WTC11 (cell line): ENCODE results near the gene MIER3. TPM values are rescaled to one million over a fixed set of nuclear protein-coding genes. Genes with fewer than 3 reads are reported as not detected.

Source experiments
- ATAC-seq: fragments of 200-7000 bp; cut with Tn5 transposase; 2 replicates; pipeline ENCODE4 v1.10.0; 2021; ENCODE audit warnings: mild to moderate bottlenecking, moderate library complexity
- CTCF ChIA-PET: fragments of 300-600 bp; sonication (Branson Sonifier 250); formaldehyde crosslinking; loops from one replicate; lab custom pipeline; 2021; ENCODE audit warnings: antibody characterized with exemption; lab: Charles Lee
- POLR2A ChIA-PET: fragments of 350-600 bp; sonication (Branson Sonifier 250); formaldehyde crosslinking; loops from one replicate; lab custom pipeline; 2021; ENCODE audit warnings: antibody characterized with exemption; lab: Charles Lee
- DNase-seq: peaks from one replicate; pipeline ENCODE4 v3.0.0; 2021; ENCODE audit warnings: low spot score
- H3K27ac Mint-ChIP-seq: 2 replicates; pipeline ENCODE4 v1.8.0; 2021; ENCODE audit warnings: mixed read lengths
- H3K27me3 Mint-ChIP-seq: 2 replicates; pipeline ENCODE4 v1.8.0; 2021; ENCODE audit warnings: low read depth, mild to moderate bottlenecking, moderate library complexity, mixed read lengths
- H3K36me3 Mint-ChIP-seq: 2 replicates; pipeline ENCODE4 v1.8.0; 2021; ENCODE audit warnings: mixed read lengths
- H3K4me1 Mint-ChIP-seq: 2 replicates; pipeline ENCODE4 v1.8.0; 2022; ENCODE audit warnings: mixed read lengths
- H3K4me3 Mint-ChIP-seq: 2 replicates; pipeline ENCODE4 v1.8.0; 2021; ENCODE audit warnings: mild to moderate bottlenecking, moderate library complexity, mixed read lengths
- H3K9me3 Mint-ChIP-seq: 2 replicates; pipeline ENCODE4 v1.8.0; 2021; ENCODE audit warnings: mixed read lengths
- ETV6 ChIP-seq: sonication (generic); formaldehyde crosslinking; IDR thresholded peaks from 2 replicates; pipeline ENCODE4 v1.8.1; 2022; ENCODE audit warnings: mild to moderate bottlenecking, missing genetic modification reagents
- FOXJ3 ChIP-seq: sonication (generic); formaldehyde crosslinking; IDR thresholded peaks from 2 replicates; pipeline ENCODE4 v1.9.0; 2021; ENCODE audit warnings: missing genetic modification reagents, mild to moderate bottlenecking, borderline replicate concordance
- FOXP1 ChIP-seq: sonication (generic); formaldehyde crosslinking; IDR thresholded peaks from 2 replicates; pipeline ENCODE4 v1.8.0; 2022; ENCODE audit warnings: missing genetic modification reagents, mild to moderate bottlenecking, moderate library complexity, borderline replicate concordance
- JUN ChIP-seq: sonication (generic); formaldehyde crosslinking; IDR thresholded peaks from 2 replicates; pipeline ENCODE4 v1.8.0; 2023; ENCODE audit warnings: mild to moderate bottlenecking, missing genetic modification reagents
- MXD4 ChIP-seq: fragments of 250-450 bp; sonication (Bioruptor Pico); IDR thresholded peaks from 2 replicates; pipeline ENCODE4 v1.8.0; 2021; ENCODE audit warnings: mild to moderate bottlenecking, moderate library complexity, borderline replicate concordance
- MYBL2 ChIP-seq: sonication (generic); formaldehyde crosslinking; IDR thresholded peaks from 2 replicates; pipeline ENCODE4 v1.8.1; 2023; ENCODE audit warnings: mild to moderate bottlenecking, moderate library complexity, missing genetic modification reagents
- NR2C2 ChIP-seq: sonication (generic); formaldehyde crosslinking; IDR thresholded peaks from 2 replicates; pipeline ENCODE4 v1.8.0; 2022; ENCODE audit warnings: mild to moderate bottlenecking, missing genetic modification reagents
- PRRX2 ChIP-seq: fragments of 250-450 bp; sonication (Bioruptor Pico); IDR thresholded peaks from 2 replicates; pipeline ENCODE4 v1.8.0; 2021; ENCODE audit warnings: mild to moderate bottlenecking
- ZBTB21 ChIP-seq: sonication (generic); formaldehyde crosslinking; IDR thresholded peaks from 2 replicates; pipeline ENCODE4 v1.8.1; 2023; ENCODE audit warnings: mild to moderate bottlenecking, missing genetic modification reagents, borderline replicate concordance
- ZNF232 ChIP-seq: sonication (generic); formaldehyde crosslinking; IDR thresholded peaks from 2 replicates; pipeline ENCODE4 v1.8.0; 2022; ENCODE audit warnings: mild to moderate bottlenecking, missing genetic modification reagents
- ZNF396 ChIP-seq: fragments of 250-450 bp; sonication (Bioruptor Pico); IDR thresholded peaks from 2 replicates; pipeline ENCODE4 v1.8.0; 2021; ENCODE audit warnings: mild to moderate bottlenecking, moderate library complexity, borderline replicate concordance
- ZNF423 ChIP-seq: fragments of 250-450 bp; sonication (Bioruptor Pico); IDR thresholded peaks from 2 replicates; pipeline ENCODE4 v2.1.2; 2022; ENCODE audit warnings: mild to moderate bottlenecking, moderate library complexity
- total RNA-seq: library from RNA; stranded (reverse); gene quantifications from 3 replicates; pipeline ENCODE4 v1.2.3, GENCODE V29; 2021
- TF ChIP-seq, protein P1 (sequence below): sonication (generic); formaldehyde crosslinking; IDR thresholded peaks from 2 replicates; pipeline ENCODE4 v1.8.0; 2022; ENCODE audit warnings: missing genetic modification reagents
- TF ChIP-seq, protein P2 (sequence below): sonication (generic); formaldehyde crosslinking; IDR thresholded peaks from 2 replicates; pipeline ENCODE4 v1.8.0; 2022; ENCODE audit warnings: mild to moderate bottlenecking, missing genetic modification reagents
- TF ChIP-seq, protein P3 (sequence below): fragments of 250-450 bp; sonication (Bioruptor Pico); IDR thresholded peaks from 2 replicates; pipeline ENCODE4 v1.9.0; 2021; ENCODE audit warnings: mild to moderate bottlenecking
- TF ChIP-seq, protein P4 (sequence below): sonication (generic); formaldehyde crosslinking; conservative IDR thresholded peaks from 2 replicates; pipeline ENCODE4 v1.8.1; 2023; ENCODE audit warnings: mild to moderate bottlenecking, low read depth, missing genetic modification reagents, moderate library complexity
- TF ChIP-seq, protein P5 (sequence below): fragments of 250-450 bp; sonication (Bioruptor Pico); IDR thresholded peaks from 2 replicates; pipeline ENCODE4 v1.9.0; 2021; ENCODE audit warnings: mild to moderate bottlenecking
- TF ChIP-seq, protein P6 (sequence below): sonication (generic); formaldehyde crosslinking; IDR thresholded peaks from 2 replicates; pipeline ENCODE4 v1.8.1; 2022; ENCODE audit warnings: low read depth, mild to moderate bottlenecking, moderate library complexity, missing genetic modification reagents, borderline replicate concordance
- TF ChIP-seq, protein P7 (sequence below): sonication (generic); formaldehyde crosslinking; IDR thresholded peaks from 2 replicates; pipeline ENCODE4 v1.8.1; 2023; ENCODE audit warnings: mild to moderate bottlenecking, missing genetic modification reagents

MIER3 gene
- total RNA-seq, 1 experiment from 2014 or later, result 27.8 TPM

DNA sequence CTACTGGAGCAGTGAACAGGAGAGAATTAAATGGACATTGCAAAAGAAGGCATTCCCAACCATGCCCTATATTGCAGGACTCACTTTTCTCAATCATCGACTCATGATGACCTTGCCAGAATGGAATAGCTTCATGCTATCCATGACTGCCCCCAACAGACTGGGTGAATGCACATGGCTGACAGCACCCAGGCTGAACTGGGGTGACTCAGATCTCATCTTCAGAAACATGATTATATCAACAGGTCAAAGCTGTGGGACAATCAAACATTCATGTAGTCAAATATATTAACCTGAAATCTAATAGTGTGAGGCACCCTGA is 34.7 kb upstream of the MIER3 start:
- Mint-ChIP-seq H3K4me3 (no peak overlapping the region), H3K27ac (no peak overlapping the region), H3K36me3 (no peaks in the 10 kb centered on the region), H3K4me1 (no peaks in the 10 kb centered on the region), H3K9me3 (no peaks in the 10 kb centered on the region), H3K27me3 (no peaks in the 10 kb centered on the region)
- ATAC-seq (no peak), DNase-seq (no peak)
- TF ChIP-seq, protein P1, sequence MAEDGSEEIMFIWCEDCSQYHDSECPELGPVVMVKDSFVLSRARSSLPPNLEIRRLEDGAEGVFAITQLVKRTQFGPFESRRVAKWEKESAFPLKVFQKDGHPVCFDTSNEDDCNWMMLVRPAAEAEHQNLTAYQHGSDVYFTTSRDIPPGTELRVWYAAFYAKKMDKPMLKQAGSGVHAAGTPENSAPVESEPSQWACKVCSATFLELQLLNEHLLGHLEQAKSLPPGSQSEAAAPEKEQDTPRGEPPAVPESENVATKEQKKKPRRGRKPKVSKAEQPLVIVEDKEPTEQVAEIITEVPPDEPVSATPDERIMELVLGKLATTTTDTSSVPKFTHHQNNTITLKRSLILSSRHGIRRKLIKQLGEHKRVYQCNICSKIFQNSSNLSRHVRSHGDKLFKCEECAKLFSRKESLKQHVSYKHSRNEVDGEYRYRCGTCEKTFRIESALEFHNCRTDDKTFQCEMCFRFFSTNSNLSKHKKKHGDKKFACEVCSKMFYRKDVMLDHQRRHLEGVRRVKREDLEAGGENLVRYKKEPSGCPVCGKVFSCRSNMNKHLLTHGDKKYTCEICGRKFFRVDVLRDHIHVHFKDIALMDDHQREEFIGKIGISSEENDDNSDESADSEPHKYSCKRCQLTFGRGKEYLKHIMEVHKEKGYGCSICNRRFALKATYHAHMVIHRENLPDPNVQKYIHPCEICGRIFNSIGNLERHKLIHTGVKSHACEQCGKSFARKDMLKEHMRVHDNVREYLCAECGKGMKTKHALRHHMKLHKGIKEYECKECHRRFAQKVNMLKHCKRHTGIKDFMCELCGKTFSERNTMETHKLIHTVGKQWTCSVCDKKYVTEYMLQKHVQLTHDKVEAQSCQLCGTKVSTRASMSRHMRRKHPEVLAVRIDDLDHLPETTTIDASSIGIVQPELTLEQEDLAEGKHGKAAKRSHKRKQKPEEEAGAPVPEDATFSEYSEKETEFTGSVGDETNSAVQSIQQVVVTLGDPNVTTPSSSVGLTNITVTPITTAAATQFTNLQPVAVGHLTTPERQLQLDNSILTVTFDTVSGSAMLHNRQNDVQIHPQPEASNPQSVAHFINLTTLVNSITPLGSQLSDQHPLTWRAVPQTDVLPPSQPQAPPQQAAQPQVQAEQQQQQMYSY (CRISPR knock-in tag), result no peak
- TF ChIP-seq, protein P2, sequence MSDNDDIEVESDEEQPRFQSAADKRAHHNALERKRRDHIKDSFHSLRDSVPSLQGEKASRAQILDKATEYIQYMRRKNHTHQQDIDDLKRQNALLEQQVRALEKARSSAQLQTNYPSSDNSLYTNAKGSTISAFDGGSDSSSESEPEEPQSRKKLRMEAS (CRISPR knock-in tag), result no peak
- TF ChIP-seq ZBTB21 (CRISPR knock-in tag) (no peak), FOXJ3 (CRISPR knock-in tag) (no peak), ETV6 (CRISPR knock-in tag) (no peak), PRRX2 (CRISPR knock-in tag) (no peak), MXD4 (CRISPR knock-in tag) (no peak), ZNF423 (CRISPR knock-in tag) (no peak), ZNF396 (CRISPR knock-in tag) (no peak), JUN (CRISPR knock-in tag) (no peak), MYBL2 (CRISPR knock-in tag) (no peak), ZNF232 (no peak), FOXP1 (CRISPR knock-in tag) (no peak), NR2C2 (no peak)
- TF ChIP-seq, protein P3, sequence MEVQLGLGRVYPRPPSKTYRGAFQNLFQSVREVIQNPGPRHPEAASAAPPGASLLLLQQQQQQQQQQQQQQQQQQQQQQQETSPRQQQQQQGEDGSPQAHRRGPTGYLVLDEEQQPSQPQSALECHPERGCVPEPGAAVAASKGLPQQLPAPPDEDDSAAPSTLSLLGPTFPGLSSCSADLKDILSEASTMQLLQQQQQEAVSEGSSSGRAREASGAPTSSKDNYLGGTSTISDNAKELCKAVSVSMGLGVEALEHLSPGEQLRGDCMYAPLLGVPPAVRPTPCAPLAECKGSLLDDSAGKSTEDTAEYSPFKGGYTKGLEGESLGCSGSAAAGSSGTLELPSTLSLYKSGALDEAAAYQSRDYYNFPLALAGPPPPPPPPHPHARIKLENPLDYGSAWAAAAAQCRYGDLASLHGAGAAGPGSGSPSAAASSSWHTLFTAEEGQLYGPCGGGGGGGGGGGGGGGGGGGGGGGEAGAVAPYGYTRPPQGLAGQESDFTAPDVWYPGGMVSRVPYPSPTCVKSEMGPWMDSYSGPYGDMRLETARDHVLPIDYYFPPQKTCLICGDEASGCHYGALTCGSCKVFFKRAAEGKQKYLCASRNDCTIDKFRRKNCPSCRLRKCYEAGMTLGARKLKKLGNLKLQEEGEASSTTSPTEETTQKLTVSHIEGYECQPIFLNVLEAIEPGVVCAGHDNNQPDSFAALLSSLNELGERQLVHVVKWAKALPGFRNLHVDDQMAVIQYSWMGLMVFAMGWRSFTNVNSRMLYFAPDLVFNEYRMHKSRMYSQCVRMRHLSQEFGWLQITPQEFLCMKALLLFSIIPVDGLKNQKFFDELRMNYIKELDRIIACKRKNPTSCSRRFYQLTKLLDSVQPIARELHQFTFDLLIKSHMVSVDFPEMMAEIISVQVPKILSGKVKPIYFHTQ (CRISPR knock-in tag), result no peak
- TF ChIP-seq, protein P4, sequence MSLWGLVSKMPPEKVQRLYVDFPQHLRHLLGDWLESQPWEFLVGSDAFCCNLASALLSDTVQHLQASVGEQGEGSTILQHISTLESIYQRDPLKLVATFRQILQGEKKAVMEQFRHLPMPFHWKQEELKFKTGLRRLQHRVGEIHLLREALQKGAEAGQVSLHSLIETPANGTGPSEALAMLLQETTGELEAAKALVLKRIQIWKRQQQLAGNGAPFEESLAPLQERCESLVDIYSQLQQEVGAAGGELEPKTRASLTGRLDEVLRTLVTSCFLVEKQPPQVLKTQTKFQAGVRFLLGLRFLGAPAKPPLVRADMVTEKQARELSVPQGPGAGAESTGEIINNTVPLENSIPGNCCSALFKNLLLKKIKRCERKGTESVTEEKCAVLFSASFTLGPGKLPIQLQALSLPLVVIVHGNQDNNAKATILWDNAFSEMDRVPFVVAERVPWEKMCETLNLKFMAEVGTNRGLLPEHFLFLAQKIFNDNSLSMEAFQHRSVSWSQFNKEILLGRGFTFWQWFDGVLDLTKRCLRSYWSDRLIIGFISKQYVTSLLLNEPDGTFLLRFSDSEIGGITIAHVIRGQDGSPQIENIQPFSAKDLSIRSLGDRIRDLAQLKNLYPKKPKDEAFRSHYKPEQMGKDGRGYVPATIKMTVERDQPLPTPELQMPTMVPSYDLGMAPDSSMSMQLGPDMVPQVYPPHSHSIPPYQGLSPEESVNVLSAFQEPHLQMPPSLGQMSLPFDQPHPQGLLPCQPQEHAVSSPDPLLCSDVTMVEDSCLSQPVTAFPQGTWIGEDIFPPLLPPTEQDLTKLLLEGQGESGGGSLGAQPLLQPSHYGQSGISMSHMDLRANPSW, result no peak
- TF ChIP-seq, protein P5, sequence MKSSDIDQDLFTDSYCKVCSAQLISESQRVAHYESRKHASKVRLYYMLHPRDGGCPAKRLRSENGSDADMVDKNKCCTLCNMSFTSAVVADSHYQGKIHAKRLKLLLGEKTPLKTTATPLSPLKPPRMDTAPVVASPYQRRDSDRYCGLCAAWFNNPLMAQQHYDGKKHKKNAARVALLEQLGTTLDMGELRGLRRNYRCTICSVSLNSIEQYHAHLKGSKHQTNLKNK (CRISPR knock-in tag), result no peak
- TF ChIP-seq, protein P6, sequence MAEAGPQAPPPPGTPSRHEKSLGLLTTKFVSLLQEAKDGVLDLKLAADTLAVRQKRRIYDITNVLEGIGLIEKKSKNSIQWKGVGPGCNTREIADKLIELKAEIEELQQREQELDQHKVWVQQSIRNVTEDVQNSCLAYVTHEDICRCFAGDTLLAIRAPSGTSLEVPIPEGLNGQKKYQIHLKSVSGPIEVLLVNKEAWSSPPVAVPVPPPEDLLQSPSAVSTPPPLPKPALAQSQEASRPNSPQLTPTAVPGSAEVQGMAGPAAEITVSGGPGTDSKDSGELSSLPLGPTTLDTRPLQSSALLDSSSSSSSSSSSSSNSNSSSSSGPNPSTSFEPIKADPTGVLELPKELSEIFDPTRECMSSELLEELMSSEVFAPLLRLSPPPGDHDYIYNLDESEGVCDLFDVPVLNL (CRISPR knock-in tag), result no peak
- TF ChIP-seq, protein P7, sequence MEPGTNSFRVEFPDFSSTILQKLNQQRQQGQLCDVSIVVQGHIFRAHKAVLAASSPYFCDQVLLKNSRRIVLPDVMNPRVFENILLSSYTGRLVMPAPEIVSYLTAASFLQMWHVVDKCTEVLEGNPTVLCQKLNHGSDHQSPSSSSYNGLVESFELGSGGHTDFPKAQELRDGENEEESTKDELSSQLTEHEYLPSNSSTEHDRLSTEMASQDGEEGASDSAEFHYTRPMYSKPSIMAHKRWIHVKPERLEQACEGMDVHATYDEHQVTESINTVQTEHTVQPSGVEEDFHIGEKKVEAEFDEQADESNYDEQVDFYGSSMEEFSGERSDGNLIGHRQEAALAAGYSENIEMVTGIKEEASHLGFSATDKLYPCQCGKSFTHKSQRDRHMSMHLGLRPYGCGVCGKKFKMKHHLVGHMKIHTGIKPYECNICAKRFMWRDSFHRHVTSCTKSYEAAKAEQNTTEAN (CRISPR knock-in tag), result no peak
- POLR2A ChIA-PET, result no interaction called here
- CTCF ChIA-PET, result interaction anchor here (1.3 kb wide), 1 partner anchor 10 kb away, joined by 3 read pairs; no protein-coding TSS in a partner anchor
